Naive B cell (primary cell): ENCODE data around the gene LRIG2. TPM values are rescaled to one million over a fixed set of nuclear protein-coding genes. Genes with fewer than 3 reads are reported as not detected.
A peak's percentile ranks its signal among the peaks of the same experiment; 100 is the strongest.
"Not testable (repeated sequence)": the region's sequence is repeated elsewhere in the genome, so short reads cannot be mapped to it uniquely, and the experiment has no call there.

Source experiments
- ATAC-seq, 2 donors: fragments of 150-1000 bp; cut with Tn5 transposase; 2 replicates each; pipeline ENCODE4 v1.10.0; 2021; ENCODE audit warnings: low read depth in 2 of 2, mild to moderate bottlenecking in 2 of 2, moderate library complexity in 2 of 2
- DNase-seq: peaks from one replicate; pipeline ENCODE4 v3.0.0; 2022
- H3K27ac Mint-ChIP-seq, 6 donors: one replicate each; pipeline ENCODE4 v1.8.0; 2020 to 2022; ENCODE audit warnings: mild to moderate bottlenecking in 6 of 6, mixed read lengths in 6 of 6, moderate library complexity in 5 of 6, inconsistent platforms in 2 of 6
- H3K27me3 Mint-ChIP-seq, 3 donors: one replicate each; pipeline ENCODE4 v1.8.0; 2021 to 2022; ENCODE audit warnings: mixed read lengths in 3 of 3, mild to moderate bottlenecking in 1 of 3
- H3K36me3 Mint-ChIP-seq, 2 donors: one replicate each; pipeline ENCODE4 v1.8.0; 2020 to 2022; ENCODE audit warnings: mixed read lengths in 2 of 2, inconsistent platforms in 1 of 2, mild to moderate bottlenecking in 1 of 2
- H3K4me1 Mint-ChIP-seq, 3 donors: one replicate each; pipeline ENCODE4 v1.8.0; 2020 to 2022; ENCODE audit warnings: mixed read lengths in 3 of 3, inconsistent platforms in 1 of 3, mild to moderate bottlenecking in 1 of 3, moderate library complexity in 1 of 3
- H3K4me3 Mint-ChIP-seq, 8 donors: one replicate each; pipeline ENCODE4 v1.8.0; 2020 to 2022; ENCODE audit warnings: mild to moderate bottlenecking in 8 of 8, mixed read lengths in 8 of 8, moderate library complexity in 8 of 8, inconsistent platforms in 2 of 8
- H3K9me3 Mint-ChIP-seq, 7 donors: one replicate each; pipeline ENCODE4 v1.8.0; 2020 to 2022; ENCODE audit warnings: mixed read lengths in 7 of 7, mild to moderate bottlenecking in 5 of 7, inconsistent platforms in 2 of 7, moderate library complexity in 1 of 7
- polyA plus RNA-seq, 6 donors: library from polyadenylated mRNA; unstranded; fragments of 300-500 nt; fragmentation: Illumina TruSeq; gene quantifications; one replicate each; pipeline ENCODE4 v1.2.3, GENCODE V29; 2021; ENCODE audit warnings: low read depth in 6 of 6

Gene LRIG2
- polyA plus RNA-seq, 6 donors from 2014 or later, result 1.2 to 9.8 (median 4.3) TPM

GRCh38 chr1:113140588-113141446 is 67.8 kb downstream of the LRIG2 start:
- peak overlapping the region in 3 of 8 donors; percentile 9 to 42 (median 16) for H3K4me3 Mint-ChIP-seq
- H3K9me3 Mint-ChIP-seq, result no peaks in the 10 kb centered on the region
- DNase-seq, result peak; percentile 4
- H3K36me3 Mint-ChIP-seq, result no peaks in the 10 kb centered on the region
- peak; percentile 53 to 69 for ATAC-seq
- H3K4me1 Mint-ChIP-seq, result peaks cover 0 to 9% (median 9%) of the 10 kb centered on the region in 3 donors
- peak overlapping the region in 4 of 6 donors; percentile 11 to 73 (median 65) for H3K27ac Mint-ChIP-seq
- H3K27me3 Mint-ChIP-seq, result peaks cover 0 to 3% (median 0%) of the 10 kb centered on the region in 3 donors

- H3K27ac Mint-ChIP-seq, result no peak overlapping the region
- no peak overlapping the region for H3K4me3 Mint-ChIP-seq
- H3K9me3 Mint-ChIP-seq, result no peaks in the 10 kb centered on the region
- H3K36me3 Mint-ChIP-seq, result no peaks in the 10 kb centered on the region
- DNase-seq (no peak), ATAC-seq (no peak)
- peaks cover 0 to 3% (median 0%) of the 10 kb centered on the region in 3 donors for H3K27me3 Mint-ChIP-seq
- H3K4me1 Mint-ChIP-seq, result peaks cover 0 to 9% (median 9%) of the 10 kb centered on the region in 3 donors
Observed at GRCh38 chr1:113141650-113142473, 68.9 kb downstream of the LRIG2 start.

GRCh38 chr1:113142791-113143190 is 69.8 kb downstream of the LRIG2 start:
- Mint-ChIP-seq H3K27me3 (peaks cover 0 to 3% (median 0%) of the 10 kb centered on the region in 3 donors), H3K4me3 (no peak overlapping the region), H3K4me1 (peaks cover 0 to 9% (median 9%) of the 10 kb centered on the region in 3 donors), H3K9me3 (no peaks in the 10 kb centered on the region), H3K27ac (no peak overlapping the region), H3K36me3 (no peaks in the 10 kb centered on the region)
- ATAC-seq (no peak), DNase-seq (no peak)

- H3K4me3 Mint-ChIP-seq, result no peak overlapping the region
- H3K9me3 Mint-ChIP-seq, result no peaks in the 10 kb centered on the region
- peak overlapping the region in 2 of 6 donors; percentile 34 to 35 for H3K27ac Mint-ChIP-seq
- no peaks in the 10 kb centered on the region for H3K36me3 Mint-ChIP-seq
- DNase-seq (no peak), ATAC-seq (no peak)
- no peaks in the 10 kb centered on the region for H3K4me1 Mint-ChIP-seq
- H3K27me3 Mint-ChIP-seq, result peaks cover 0 to 3% (median 0%) of the 10 kb centered on the region in 3 donors
Observed at GRCh38 chr1:113146242-113147072, 73.5 kb downstream of the LRIG2 start.

- no peaks in the 10 kb centered on the region for H3K36me3 Mint-ChIP-seq
- peaks cover 0 to 3% (median 0%) of the 10 kb centered on the region in 3 donors for H3K27me3 Mint-ChIP-seq
- DNase-seq, result no peak
- H3K9me3 Mint-ChIP-seq, result no peaks in the 10 kb centered on the region
- H3K27ac Mint-ChIP-seq, result peak overlapping the region in 2 of 6 donors; percentile 34 to 35
- ATAC-seq, result no peak
- H3K4me3 Mint-ChIP-seq, result no peak overlapping the region
- no peaks in the 10 kb centered on the region for H3K4me1 Mint-ChIP-seq
Observed at GRCh38 chr1:113147073-113147625, 74.2 kb downstream of the LRIG2 start.

- Mint-ChIP-seq H3K9me3 (no peaks in the 10 kb centered on the region), H3K36me3 (no peaks in the 10 kb centered on the region), H3K4me1 (no peaks in the 10 kb centered on the region), H3K27me3 (no peaks in the 10 kb centered on the region), H3K4me3 (no peak overlapping the region), H3K27ac (peak overlapping the region in 1 of 6 donors; percentile 26)
- ATAC-seq (no peak), DNase-seq (no peak)
Observed at GRCh38 chr1:113147826-113148225, 74.8 kb downstream of the LRIG2 start.

GRCh38 chr1:113150494-113150893 is 77.5 kb downstream of the LRIG2 start:
- not testable (repeated sequence) for H3K36me3 Mint-ChIP-seq, ATAC-seq, DNase-seq, H3K4me3 Mint-ChIP-seq, H3K4me1 Mint-ChIP-seq, H3K27me3 Mint-ChIP-seq, H3K27ac Mint-ChIP-seq, H3K9me3 Mint-ChIP-seq

GRCh38 chr1:113153116-113153803 is 80.3 kb downstream of the LRIG2 start:
- ATAC-seq, result no peak
- H3K27me3 Mint-ChIP-seq, result no peaks in the 10 kb centered on the region
- H3K27ac Mint-ChIP-seq, result no peak overlapping the region
- no peaks in the 10 kb centered on the region for H3K36me3 Mint-ChIP-seq
- no peaks in the 10 kb centered on the region for H3K4me1 Mint-ChIP-seq
- H3K9me3 Mint-ChIP-seq, result peaks cover 2 to 26% (median 17%) of the 10 kb centered on the region in 7 donors
- DNase-seq, result no peak
- H3K4me3 Mint-ChIP-seq, result peak overlapping the region in 1 of 8 donors; percentile 73

GRCh38 chr1:113156368-113156767 is 83.4 kb downstream of the LRIG2 start:
- H3K4me3 Mint-ChIP-seq, result no peak overlapping the region
- H3K27ac Mint-ChIP-seq, result no peak overlapping the region
- DNase-seq (no peak), ATAC-seq (no peak)
- peaks cover 0 to 8% (median 0%) of the 10 kb centered on the region in 3 donors for H3K27me3 Mint-ChIP-seq
- H3K4me1 Mint-ChIP-seq, result no peaks in the 10 kb centered on the region
- peaks cover 4 to 7% of the 10 kb centered on the region in 2 donors for H3K36me3 Mint-ChIP-seq
- peaks cover 2 to 36% (median 21%) of the 10 kb centered on the region in 7 donors for H3K9me3 Mint-ChIP-seq

- not testable (repeated sequence) for H3K36me3 Mint-ChIP-seq, DNase-seq, H3K27ac Mint-ChIP-seq, ATAC-seq, H3K4me3 Mint-ChIP-seq, H3K4me1 Mint-ChIP-seq
- Mint-ChIP-seq H3K27me3 (peaks cover 5 to 14% (median 9%) of the 10 kb centered on the region in 3 donors), H3K9me3 (peaks cover 2 to 36% (median 21%) of the 10 kb centered on the region in 7 donors)
Observed at GRCh38 chr1:113158743-113159142, 85.7 kb downstream of the LRIG2 start.

GRCh38 chr1:113166473-113166872 is 93.5 kb downstream of the LRIG2 start:
- H3K4me1 Mint-ChIP-seq, result peaks cover 0 to 6% (median 0%) of the 10 kb centered on the region in 3 donors
- H3K36me3 Mint-ChIP-seq, result peaks cover 0 to 9% of the 10 kb centered on the region in 2 donors
- H3K4me3 Mint-ChIP-seq, result no peak overlapping the region
- ATAC-seq (no peak), DNase-seq (no peak)
- H3K9me3 Mint-ChIP-seq, result peaks cover 0 to 12% (median 3%) of the 10 kb centered on the region in 7 donors
- peak overlapping the region in 1 of 6 donors; percentile 48 for H3K27ac Mint-ChIP-seq
- H3K27me3 Mint-ChIP-seq, result peaks cover 33 to 46% (median 40%) of the 10 kb centered on the region in 3 donors

GRCh38 chr1:113168946-113169345 is 95.9 kb downstream of the LRIG2 start:
- H3K27me3 Mint-ChIP-seq, result peaks cover 27 to 39% (median 35%) of the 10 kb centered on the region in 3 donors
- no peak overlapping the region for H3K4me3 Mint-ChIP-seq
- H3K27ac Mint-ChIP-seq, result no peak overlapping the region
- no peak for ATAC-seq
- peaks cover 0 to 2% (median 0%) of the 10 kb centered on the region in 3 donors for H3K4me1 Mint-ChIP-seq
- DNase-seq, result no peak
- H3K9me3 Mint-ChIP-seq, result peaks cover 16 to 27% (median 24%) of the 10 kb centered on the region in 7 donors
- H3K36me3 Mint-ChIP-seq, result peaks cover 10 to 20% of the 10 kb centered on the region in 2 donors
